ENCODE results near the gene ACBD3.

DNA sequence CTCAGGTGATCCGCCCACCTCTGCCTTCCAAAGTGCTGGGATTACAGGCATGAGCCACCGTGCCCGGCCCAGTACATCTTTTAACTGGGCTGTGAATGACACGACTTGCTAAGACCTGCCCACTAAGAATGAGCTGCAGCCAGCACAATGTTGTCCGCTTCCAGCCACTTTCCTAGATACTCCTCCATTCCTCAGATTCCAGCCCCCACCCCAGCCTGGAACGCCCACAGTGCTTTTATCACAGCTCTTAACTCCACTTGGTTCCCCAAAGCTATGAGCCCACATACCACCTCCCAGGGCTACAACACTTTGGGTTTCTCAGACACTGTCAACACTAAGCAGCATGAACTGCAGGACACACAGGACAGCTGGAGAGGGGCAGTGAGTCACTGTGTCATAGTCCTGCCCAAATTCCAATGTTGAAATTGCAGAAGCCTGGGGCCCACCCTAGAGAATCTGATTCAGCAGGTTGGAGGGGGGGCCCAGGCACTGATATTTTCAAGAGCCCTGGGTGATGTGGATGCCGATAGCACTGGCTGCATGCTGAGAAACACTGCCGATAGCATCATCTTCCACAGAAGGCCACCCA is 58.0 kb downstream of the ACBD3 start:
- TF ChIP-seq, protein P1, sequence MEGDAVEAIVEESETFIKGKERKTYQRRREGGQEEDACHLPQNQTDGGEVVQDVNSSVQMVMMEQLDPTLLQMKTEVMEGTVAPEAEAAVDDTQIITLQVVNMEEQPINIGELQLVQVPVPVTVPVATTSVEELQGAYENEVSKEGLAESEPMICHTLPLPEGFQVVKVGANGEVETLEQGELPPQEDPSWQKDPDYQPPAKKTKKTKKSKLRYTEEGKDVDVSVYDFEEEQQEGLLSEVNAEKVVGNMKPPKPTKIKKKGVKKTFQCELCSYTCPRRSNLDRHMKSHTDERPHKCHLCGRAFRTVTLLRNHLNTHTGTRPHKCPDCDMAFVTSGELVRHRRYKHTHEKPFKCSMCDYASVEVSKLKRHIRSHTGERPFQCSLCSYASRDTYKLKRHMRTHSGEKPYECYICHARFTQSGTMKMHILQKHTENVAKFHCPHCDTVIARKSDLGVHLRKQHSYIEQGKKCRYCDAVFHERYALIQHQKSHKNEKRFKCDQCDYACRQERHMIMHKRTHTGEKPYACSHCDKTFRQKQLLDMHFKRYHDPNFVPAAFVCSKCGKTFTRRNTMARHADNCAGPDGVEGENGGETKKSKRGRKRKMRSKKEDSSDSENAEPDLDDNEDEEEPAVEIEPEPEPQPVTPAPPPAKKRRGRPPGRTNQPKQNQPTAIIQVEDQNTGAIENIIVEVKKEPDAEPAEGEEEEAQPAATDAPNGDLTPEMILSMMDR (IDR thresholded peaks at IDR 0.05; ENCODE audit: insufficient read depth, low read length) = no peak
- TF ChIP-seq POLR2AphosphoS5 (IDR thresholded peaks at IDR 0.05; ENCODE audit: low read depth) (no peak), SPI1 (IDR thresholded peaks at IDR 0.05; ENCODE audit: borderline replicate concordance, low read depth) (no peak), GABPA (IDR thresholded peaks at IDR 0.05; ENCODE audit: low read depth) (no peak)
- TF ChIP-seq, protein P2, sequence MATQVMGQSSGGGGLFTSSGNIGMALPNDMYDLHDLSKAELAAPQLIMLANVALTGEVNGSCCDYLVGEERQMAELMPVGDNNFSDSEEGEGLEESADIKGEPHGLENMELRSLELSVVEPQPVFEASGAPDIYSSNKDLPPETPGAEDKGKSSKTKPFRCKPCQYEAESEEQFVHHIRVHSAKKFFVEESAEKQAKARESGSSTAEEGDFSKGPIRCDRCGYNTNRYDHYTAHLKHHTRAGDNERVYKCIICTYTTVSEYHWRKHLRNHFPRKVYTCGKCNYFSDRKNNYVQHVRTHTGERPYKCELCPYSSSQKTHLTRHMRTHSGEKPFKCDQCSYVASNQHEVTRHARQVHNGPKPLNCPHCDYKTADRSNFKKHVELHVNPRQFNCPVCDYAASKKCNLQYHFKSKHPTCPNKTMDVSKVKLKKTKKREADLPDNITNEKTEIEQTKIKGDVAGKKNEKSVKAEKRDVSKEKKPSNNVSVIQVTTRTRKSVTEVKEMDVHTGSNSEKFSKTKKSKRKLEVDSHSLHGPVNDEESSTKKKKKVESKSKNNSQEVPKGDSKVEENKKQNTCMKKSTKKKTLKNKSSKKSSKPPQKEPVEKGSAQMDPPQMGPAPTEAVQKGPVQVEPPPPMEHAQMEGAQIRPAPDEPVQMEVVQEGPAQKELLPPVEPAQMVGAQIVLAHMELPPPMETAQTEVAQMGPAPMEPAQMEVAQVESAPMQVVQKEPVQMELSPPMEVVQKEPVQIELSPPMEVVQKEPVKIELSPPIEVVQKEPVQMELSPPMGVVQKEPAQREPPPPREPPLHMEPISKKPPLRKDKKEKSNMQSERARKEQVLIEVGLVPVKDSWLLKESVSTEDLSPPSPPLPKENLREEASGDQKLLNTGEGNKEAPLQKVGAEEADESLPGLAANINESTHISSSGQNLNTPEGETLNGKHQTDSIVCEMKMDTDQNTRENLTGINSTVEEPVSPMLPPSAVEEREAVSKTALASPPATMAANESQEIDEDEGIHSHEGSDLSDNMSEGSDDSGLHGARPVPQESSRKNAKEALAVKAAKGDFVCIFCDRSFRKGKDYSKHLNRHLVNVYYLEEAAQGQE (IDR thresholded peaks at IDR 0.05; ENCODE audit: insufficient replicate concordance, low read depth) = no peak
